Measurements from ENCODE around the gene GSTM2. TPM values are rescaled to one million over a fixed set of nuclear protein-coding genes. Genes with fewer than 3 reads are reported as not detected.

The GSTM2 gene
- total RNA-seq, 4 donors from 2014 or later = 27.0 to 87.5 (median 57.2) TPM

DNA sequence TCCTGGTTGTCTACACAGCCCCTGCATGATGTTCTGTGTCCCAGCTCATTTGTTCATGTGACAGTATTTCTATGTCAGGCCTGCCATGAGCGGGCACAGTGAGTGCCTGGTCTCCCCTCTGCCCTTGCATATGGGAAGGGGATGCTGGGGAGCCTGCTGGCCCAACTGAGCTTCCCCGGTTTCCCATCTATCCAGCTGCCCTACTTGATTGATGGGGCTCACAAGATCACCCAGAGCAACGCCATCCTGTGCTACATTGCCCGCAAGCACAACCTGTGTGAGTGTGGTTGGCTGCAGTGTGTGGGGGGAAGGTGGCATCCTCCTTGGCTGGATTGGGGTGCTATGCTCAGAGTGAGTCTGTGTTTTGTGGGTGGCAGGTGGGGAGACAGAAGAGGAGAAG is 10.5 kb upstream of the GSTM2 start:
- no peaks in the 10 kb centered on the region for H3K9me3 ChIP-seq
- H3K4me3 ChIP-seq = no peak overlapping the region
- no peak for DNase-seq
- peak overlapping the region in 2 of 4 donors; percentile 85 to 87 for H3K27ac ChIP-seq
- H3K27me3 ChIP-seq = no peaks in the 10 kb centered on the region
- in situ Hi-C loops (cut with MboI; ENCODE audit: low pct_ligation_motif_present in 1 of 4, low pct_unique_long_range_greater_than_20kb in 1 of 4, low sequenced_read_pairs in 3 of 4) (loop anchor here in 3 of 4 donors (10.0 to 25.0 kb wide), 3 partner anchors 117 to 330 kb away; partner anchors contain the start of gene AHCYL1 (in 3 of the 3)), intact Hi-C loops (cut with DNase I; ENCODE audit: low total_unique reads) (loop anchor here (10.0 kb wide), 1 partner anchor 327 kb away; the partner anchor contains the start of gene AHCYL1)
- TF ChIP-seq EP300 (IDR thresholded peaks at IDR 0.05; ENCODE audit: low read depth) (no peak), POLR2AphosphoS5 (IDR thresholded peaks at IDR 0.05) (no peak), POLR2A (IDR thresholded peaks at IDR 0.05) (no peak)
- TF ChIP-seq, protein P1, sequence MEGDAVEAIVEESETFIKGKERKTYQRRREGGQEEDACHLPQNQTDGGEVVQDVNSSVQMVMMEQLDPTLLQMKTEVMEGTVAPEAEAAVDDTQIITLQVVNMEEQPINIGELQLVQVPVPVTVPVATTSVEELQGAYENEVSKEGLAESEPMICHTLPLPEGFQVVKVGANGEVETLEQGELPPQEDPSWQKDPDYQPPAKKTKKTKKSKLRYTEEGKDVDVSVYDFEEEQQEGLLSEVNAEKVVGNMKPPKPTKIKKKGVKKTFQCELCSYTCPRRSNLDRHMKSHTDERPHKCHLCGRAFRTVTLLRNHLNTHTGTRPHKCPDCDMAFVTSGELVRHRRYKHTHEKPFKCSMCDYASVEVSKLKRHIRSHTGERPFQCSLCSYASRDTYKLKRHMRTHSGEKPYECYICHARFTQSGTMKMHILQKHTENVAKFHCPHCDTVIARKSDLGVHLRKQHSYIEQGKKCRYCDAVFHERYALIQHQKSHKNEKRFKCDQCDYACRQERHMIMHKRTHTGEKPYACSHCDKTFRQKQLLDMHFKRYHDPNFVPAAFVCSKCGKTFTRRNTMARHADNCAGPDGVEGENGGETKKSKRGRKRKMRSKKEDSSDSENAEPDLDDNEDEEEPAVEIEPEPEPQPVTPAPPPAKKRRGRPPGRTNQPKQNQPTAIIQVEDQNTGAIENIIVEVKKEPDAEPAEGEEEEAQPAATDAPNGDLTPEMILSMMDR (IDR thresholded peaks at IDR 0.05) = no peak
- H3K36me3 ChIP-seq = no peaks in the 10 kb centered on the region
- WGBS, 2 donors (ENCODE audit: low coverage in 1 of 2) = 90% methylated on average over 4 of the region's 4 CpGs; no CpG with 5 or more reads in 1 of the 2 donors
- H3K4me1 ChIP-seq = peaks cover 7 to 14% (median 10%) of the 10 kb centered on the region in 4 donors

DNA sequence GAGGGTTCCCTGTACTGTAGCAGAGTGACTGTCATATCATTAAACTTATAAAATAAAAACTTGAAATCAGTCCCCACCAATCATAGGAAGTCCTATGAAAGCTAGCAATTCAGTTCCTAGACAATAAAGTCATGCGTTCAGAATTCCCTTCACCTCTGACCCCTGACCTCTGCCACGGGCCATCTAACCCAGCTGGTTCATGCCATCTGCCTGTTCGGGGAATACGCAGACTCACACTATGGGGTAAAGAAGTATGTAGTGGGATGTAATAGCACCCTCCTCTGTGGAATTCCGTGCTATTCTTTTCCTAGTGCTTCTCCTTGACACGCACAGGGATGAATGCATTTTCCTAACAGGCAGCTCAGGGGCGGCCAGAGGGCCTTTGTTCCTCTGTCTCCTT is 9.9 kb upstream of the GSTM2 start:
- TF ChIP-seq POLR2A (IDR thresholded peaks at IDR 0.05) (no peak), EP300 (IDR thresholded peaks at IDR 0.05; ENCODE audit: low read depth) (no peak), POLR2AphosphoS5 (IDR thresholded peaks at IDR 0.05) (no peak)
- TF ChIP-seq, protein P1 (IDR thresholded peaks at IDR 0.05) = no peak
- H3K9me3 ChIP-seq = no peaks in the 10 kb centered on the region
- H3K36me3 ChIP-seq = no peaks in the 10 kb centered on the region
- no peak overlapping the region for H3K27ac ChIP-seq
- intact Hi-C loops (cut with DNase I; ENCODE audit: low total_unique reads) (loop anchor here (10.0 kb wide), 1 partner anchor 327 kb away; the partner anchor contains the start of gene AHCYL1), in situ Hi-C loops (cut with MboI; ENCODE audit: low pct_ligation_motif_present in 1 of 4, low pct_unique_long_range_greater_than_20kb in 1 of 4, low sequenced_read_pairs in 3 of 4) (loop anchor here in 3 of 4 donors (10.0 to 25.0 kb wide), 3 partner anchors 117 to 329 kb away; partner anchors contain the start of gene AHCYL1 (in 3 of the 3))
- WGBS, 2 donors (ENCODE audit: low coverage in 1 of 2) = 63 to 78% methylated on average over 5 to 7 of the region's 7 CpGs
- no peak for DNase-seq
- no peak overlapping the region for H3K4me3 ChIP-seq
- peaks cover 7 to 14% (median 10%) of the 10 kb centered on the region in 4 donors for H3K4me1 ChIP-seq
- H3K27me3 ChIP-seq = no peaks in the 10 kb centered on the region

DNA sequence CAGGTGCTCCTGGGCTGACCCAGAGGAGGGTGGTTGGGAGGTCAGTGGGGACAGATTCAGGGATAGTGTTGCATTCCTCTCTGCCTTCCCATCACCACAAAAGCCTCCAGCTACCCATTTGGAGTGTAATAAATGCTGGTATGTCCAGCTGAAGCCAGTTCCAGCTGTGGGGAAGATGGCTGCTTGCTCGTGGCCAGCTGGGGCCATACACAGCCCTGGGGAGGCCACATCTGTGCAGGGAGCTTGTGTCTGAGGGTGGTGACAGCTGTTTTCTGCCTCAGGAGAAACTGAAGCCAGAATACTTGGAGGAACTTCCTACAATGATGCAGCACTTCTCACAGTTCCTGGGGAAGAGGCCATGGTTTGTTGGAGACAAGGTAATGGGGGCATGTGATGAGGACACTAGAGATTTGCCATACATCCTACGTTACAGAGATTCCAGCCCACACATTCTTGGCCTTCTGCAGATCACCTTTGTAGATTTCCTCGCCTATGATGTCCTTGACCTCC is 9.3 kb upstream of the GSTM2 start:
- WGBS, 2 donors (ENCODE audit: low coverage in 1 of 2) = 40 to 52% methylated on average over 1 to 3 of the region's 3 CpGs
- Histone ChIP-seq H3K27me3 (no peaks in the 10 kb centered on the region), H3K27ac (no peak overlapping the region), H3K36me3 (no peaks in the 10 kb centered on the region), H3K4me1 (peaks cover 7 to 14% (median 10%) of the 10 kb centered on the region in 4 donors), H3K4me3 (no peak overlapping the region), H3K9me3 (no peaks in the 10 kb centered on the region)
- TF ChIP-seq POLR2A (IDR thresholded peaks at IDR 0.05) = no peak
- TF ChIP-seq, protein P1 (IDR thresholded peaks at IDR 0.05) = no peak
- TF ChIP-seq POLR2AphosphoS5 (IDR thresholded peaks at IDR 0.05) = no peak
- no peak for TF ChIP-seq EP300 (IDR thresholded peaks at IDR 0.05; ENCODE audit: low read depth)
- no peak for DNase-seq
- intact Hi-C loops (cut with DNase I; ENCODE audit: low total_unique reads) = loop anchor here (10.0 kb wide), 1 partner anchor 326 kb away; the partner anchor contains the start of gene AHCYL1
- in situ Hi-C loops (cut with MboI; ENCODE audit: low pct_ligation_motif_present in 1 of 4, low pct_unique_long_range_greater_than_20kb in 1 of 4, low sequenced_read_pairs in 3 of 4) = loop anchor here in 3 of 4 donors (10.0 to 25.0 kb wide), 3 partner anchors 116 to 329 kb away; partner anchors contain the start of gene AHCYL1 (in 3 of the 3)

DNA sequence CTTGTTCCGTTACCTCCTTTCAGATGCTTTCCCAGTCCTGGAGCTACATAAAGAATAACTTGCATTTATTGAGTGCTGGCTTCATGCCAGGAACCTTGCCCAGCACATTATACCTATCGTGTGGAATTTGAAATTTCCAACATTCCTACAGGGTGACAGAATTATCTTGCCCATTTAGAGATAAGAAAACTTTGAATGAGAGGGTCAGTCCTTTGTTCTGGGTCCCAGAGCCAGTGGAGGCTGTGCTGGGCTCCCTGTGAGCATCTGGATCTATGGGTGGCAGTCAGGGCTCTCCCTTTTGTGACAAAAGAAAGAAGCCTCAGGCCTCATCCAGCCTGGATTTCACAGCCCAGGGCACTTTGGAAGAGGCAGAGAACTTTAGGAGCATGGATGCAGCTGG is 8.7 kb upstream of the GSTM2 start:
- Histone ChIP-seq H3K4me3 (no peak overlapping the region), H3K36me3 (no peaks in the 10 kb centered on the region), H3K27me3 (no peaks in the 10 kb centered on the region), H3K27ac (no peak overlapping the region), H3K9me3 (no peaks in the 10 kb centered on the region), H3K4me1 (peaks cover 7 to 14% (median 10%) of the 10 kb centered on the region in 4 donors)
- in situ Hi-C loops (cut with MboI; ENCODE audit: low pct_ligation_motif_present in 1 of 4, low pct_unique_long_range_greater_than_20kb in 1 of 4, low sequenced_read_pairs in 3 of 4) = loop anchor here in 3 of 4 donors (10.0 to 25.0 kb wide), 3 partner anchors 116 to 328 kb away; partner anchors contain the start of gene AHCYL1 (in 3 of the 3)
- 45 to 74% methylated on average over 2 of the region's 2 CpGs for WGBS, 2 donors (ENCODE audit: low coverage in 1 of 2)
- intact Hi-C loops (cut with DNase I; ENCODE audit: low total_unique reads) = loop anchor here (10.0 kb wide), 1 partner anchor 326 kb away; the partner anchor contains the start of gene AHCYL1
- TF ChIP-seq POLR2A (IDR thresholded peaks at IDR 0.05) (no peak), EP300 (IDR thresholded peaks at IDR 0.05; ENCODE audit: low read depth) (no peak), POLR2AphosphoS5 (IDR thresholded peaks at IDR 0.05) (no peak)
- TF ChIP-seq, protein P1 (IDR thresholded peaks at IDR 0.05) = no peak
- no peak for DNase-seq
